Endothelial cell of umbilical vein (primary cell): ENCODE measurements around the gene TGM3. TPM values are rescaled to one million over a fixed set of nuclear protein-coding genes. Genes with fewer than 3 reads are reported as not detected.

Experiments used
- BruUV-seq: library from RNA; stranded (reverse); fragments of 400-500 nt; replicated peaks from 2 replicates; lab custom pipeline; 2021; lab: Mats Ljungman, UMichigan
- CTCF ChIA-PET: fragments of 300-600, 350-600 bp; sonication (Branson Sonifier 250); formaldehyde crosslinking; loops from one replicate; lab custom pipeline; 2021; ENCODE audit warnings: antibody characterized with exemption, inconsistent platforms; lab: Charles Lee
- POLR2A ChIA-PET: fragments of 300-600, 350-600 bp; sonication (Branson Sonifier 250); formaldehyde crosslinking; loops from one replicate; lab custom pipeline; 2021; ENCODE audit warnings: antibody characterized with exemption, inconsistent platforms; lab: Charles Lee
- DNase-seq: peaks from one replicate; pipeline ENCODE4 v3.0.0-alpha.2; 2011; ENCODE audit warnings: low read depth, low spot score
- FAIRE-seq: peaks from 2 replicates; lab custom pipeline; 2011; peaks lifted over from hg19 to GRCh38; lab: Jason Lieb, UNC
- H2AFZ ChIP-seq: 2 replicates; pipeline ENCODE4 v1.6.0; 2012; ENCODE audit warnings: low read depth, low read length, control low read depth, inconsistent platforms
- H3K27ac ChIP-seq: 2 replicates; pipeline ENCODE4 v1.5.1; 2011; ENCODE audit warnings: low read depth, mild to moderate bottlenecking, control low read depth, low read length, moderate library complexity; ENCODE audit not compliant: insufficient read depth
- H3K27me3 ChIP-seq, 2 experiments: 2 replicates each; pipeline versions ENCODE4 v1.6.0 to v1.6.1; 2011; ENCODE audit warnings: low read length in 2 of 2, mixed read lengths in 1 of 2; ENCODE audit not compliant: control insufficient read depth in 2 of 2, insufficient read depth in 2 of 2
- H3K36me3 ChIP-seq, 2 experiments: 2 replicates in 1 of 2; 3 replicates in 1 of 2; pipeline ENCODE4 v1.5.1; 2011; ENCODE audit warnings: low read length in 2 of 2, mild to moderate bottlenecking in 1 of 2, moderate library complexity in 1 of 2; ENCODE audit not compliant: control insufficient read depth in 2 of 2, insufficient read depth in 2 of 2; ENCODE audit errors: extremely low read depth in 1 of 2
- H3K4me1 ChIP-seq: 3 replicates; pipeline ENCODE4 v1.5.1; 2011; ENCODE audit warnings: mild to moderate bottlenecking, low read length; ENCODE audit not compliant: control insufficient read depth, insufficient read depth; ENCODE audit errors: extremely low read depth
- H3K4me2 ChIP-seq: 2 replicates; pipeline ENCODE4 v1.6.1; 2011; ENCODE audit warnings: low read length, control low read depth, mixed read lengths; ENCODE audit not compliant: insufficient read depth
- H3K4me3 ChIP-seq, 3 experiments: fragments of 200-600 bp in 1 of 3; sonication (generic), shearing (Covaris generic) in 1 of 3; replicated peaks in 1 of 3; 2 replicates each; pipeline ENCODE4 v1.5.1; 2011 to 2016; ENCODE audit warnings: control low read depth in 3 of 3, low read length in 3 of 3, mild to moderate bottlenecking in 2 of 3, inconsistent platforms in 1 of 3, low read depth in 1 of 3, moderate library complexity in 1 of 3; ENCODE audit not compliant: insufficient read depth in 1 of 3
- H3K79me2 ChIP-seq: 2 replicates; pipeline ENCODE4 v1.6.0; 2012; ENCODE audit warnings: low read length, inconsistent platforms; ENCODE audit not compliant: control insufficient read depth, insufficient read depth
- H3K9ac ChIP-seq: replicated peaks from 2 replicates; pipeline ENCODE3; 2011; ENCODE audit warnings: low read length, control low read depth; ENCODE audit not compliant: insufficient read depth; ENCODE audit errors: extremely low read depth
- H3K9me1 ChIP-seq: replicated peaks from 3 replicates; pipeline ENCODE4 v1.6.0; 2011; ENCODE audit warnings: mild to moderate bottlenecking, low read length; ENCODE audit not compliant: control insufficient read depth, insufficient read depth; ENCODE audit errors: extremely low read depth
- H3K9me3 ChIP-seq: replicated peaks from 2 replicates; pipeline ENCODE4 v1.5.1; 2012; ENCODE audit warnings: low read length, inconsistent platforms; ENCODE audit not compliant: control insufficient read depth, insufficient read depth
- H4K20me1 ChIP-seq: replicated peaks from 2 replicates; pipeline ENCODE3; 2011; ENCODE audit warnings: mild to moderate bottlenecking, low read length; ENCODE audit not compliant: control insufficient read depth, insufficient read depth; ENCODE audit errors: extremely low read depth
- EZH2 ChIP-seq: IDR thresholded peaks from 2 replicates; pipeline ENCODE4 v1.6.1; 2012; ENCODE audit warnings: borderline replicate concordance, low read depth, mild to moderate bottlenecking, moderate library complexity, low read length, inconsistent platforms; ENCODE audit not compliant: severe bottlenecking
- FOS ChIP-seq: IDR thresholded peaks from 2 replicates; pipeline ENCODE4 v1.6.1; 2011; ENCODE audit warnings: mild to moderate bottlenecking, low read length, moderate library complexity, borderline replicate concordance; ENCODE audit not compliant: insufficient read depth
- GATA2 ChIP-seq: IDR thresholded peaks from 2 replicates; pipeline ENCODE4 v1.7.0; 2011; ENCODE audit warnings: low read depth, mild to moderate bottlenecking, moderate library complexity, mixed read lengths, low read length; ENCODE audit not compliant: insufficient read length, insufficient read depth
- JUN ChIP-seq: IDR thresholded peaks from 2 replicates; pipeline ENCODE4 v1.6.1; 2011; ENCODE audit warnings: borderline replicate concordance, low read depth; ENCODE audit not compliant: insufficient read length, insufficient read depth
- MYC ChIP-seq: IDR thresholded peaks from one replicate; pipeline ENCODE4 v1.6.1; 2011; ENCODE audit warnings: mild to moderate bottlenecking, low read depth, low read length
- POLR2A ChIP-seq: IDR thresholded peaks from 2 replicates; pipeline ENCODE4 v1.6.1; 2012; ENCODE audit warnings: low read depth, mild to moderate bottlenecking, control low read depth, low read length
- POLR2AphosphoS5 ChIP-seq: IDR thresholded peaks from 2 replicates; pipeline ENCODE4 v1.6.1; 2012; ENCODE audit warnings: low read depth, mild to moderate bottlenecking, control low read depth, low read length, moderate library complexity; ENCODE audit not compliant: insufficient read depth
- dilution Hi-C: fragments of 300-500 bp; cut with MboI; formaldehyde crosslinking; loops from one replicate; pipeline ENCODE4 v1.15.0; 2019; ENCODE audit warnings: low sequenced_read_pairs; ENCODE audit not compliant: extremely low pct_ligation_motif_present
- intact Hi-C: fragments of 100-400 bp; cut with micrococcal nuclease; formaldehyde crosslinking; loops from one replicate; pipeline ENCODE4 v1.10.0; 2022
- polyA plus RNA-seq, 4 experiments: library from polyadenylated mRNA; depleted of rRNA in 3 of 4; stranded (reverse) in 3 of 4; unstranded in 1 of 4; fragments of >200 nt; gene quantifications; 2 replicates each; pipeline versions ENCODE4 v1.2.1 to v1.2.3, GENCODE V29; 2011 to 2012; ENCODE audit warnings: missing spikeins in 1 of 4
- total RNA-seq: library from RNA; stranded (reverse); gene quantifications from 2 replicates; pipeline ENCODE4 v1.2.3, GENCODE V29; 2021
- TF ChIP-seq, protein P1 (sequence below), 2 donors: IDR thresholded peaks; 1 replicate in 1 of 2; 2 replicates in 1 of 2; pipeline ENCODE4 v1.5.1; 2011; ENCODE audit warnings: low read length in 2 of 2, mild to moderate bottlenecking in 2 of 2, moderate library complexity in 2 of 2, control low read depth in 1 of 2, inconsistent platforms in 1 of 2, low read depth in 1 of 2; ENCODE audit not compliant: insufficient read depth in 1 of 2; ENCODE audit errors: extremely low read depth in 1 of 2
- TF ChIP-seq, protein P2 (sequence below): IDR thresholded peaks from 2 replicates; pipeline ENCODE4 v1.6.1; 2011; ENCODE audit not compliant: insufficient read depth, insufficient read length

The TGM3 gene
- total and polyA plus RNA-seq, 2 donors (not counting 3 experiments of a cell fraction or from before 2014, with no cell fraction given) = not detected

DNA sequence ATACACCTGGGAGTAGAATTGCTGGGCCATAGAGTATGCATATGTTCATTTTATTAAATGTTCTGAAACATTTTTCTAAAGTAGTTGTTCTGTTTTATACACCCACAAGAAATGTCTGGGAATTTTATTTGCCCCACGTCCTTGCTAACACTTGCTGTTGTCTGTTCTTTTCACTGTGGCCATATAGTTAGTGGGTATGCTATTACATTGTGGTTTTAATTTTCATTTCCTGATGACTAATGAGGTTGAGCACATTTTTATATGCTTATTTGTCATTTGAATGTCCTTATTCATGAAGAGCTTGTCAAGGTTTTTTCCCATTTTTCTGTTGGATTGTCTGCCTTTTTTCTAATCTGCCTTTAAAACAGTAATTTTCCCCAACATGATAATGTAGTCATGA, 41.5 kb upstream of the TGM3 start:
- CTCF ChIA-PET = no interaction called here
- no peaks in the 10 kb centered on the region for H4K20me1 ChIP-seq
- no peaks in the 10 kb centered on the region for H3K79me2 ChIP-seq
- intact Hi-C loops (no loop called here), dilution Hi-C loops (no loop called here)
- no peak overlapping the region for H3K27ac ChIP-seq
- no peaks in the 10 kb centered on the region for H3K4me1 ChIP-seq
- no peak overlapping the region for H3K4me3 ChIP-seq
- no peaks in the 10 kb centered on the region for H3K9me1 ChIP-seq
- no peaks in the 10 kb centered on the region for H3K36me3 ChIP-seq
- H3K9me3 ChIP-seq = no peaks in the 10 kb centered on the region
- no peak overlapping the region for H2AFZ ChIP-seq
- BruUV-seq = no TSS peak
- H3K9ac ChIP-seq = no peak overlapping the region
- FAIRE-seq (no peak), DNase-seq (no peak)
- peaks cover 0 to 2% of the 10 kb centered on the region in 2 experiments for H3K27me3 ChIP-seq
- no peak for TF ChIP-seq JUN
- no peak for TF ChIP-seq FOS
- TF ChIP-seq, protein P1, sequence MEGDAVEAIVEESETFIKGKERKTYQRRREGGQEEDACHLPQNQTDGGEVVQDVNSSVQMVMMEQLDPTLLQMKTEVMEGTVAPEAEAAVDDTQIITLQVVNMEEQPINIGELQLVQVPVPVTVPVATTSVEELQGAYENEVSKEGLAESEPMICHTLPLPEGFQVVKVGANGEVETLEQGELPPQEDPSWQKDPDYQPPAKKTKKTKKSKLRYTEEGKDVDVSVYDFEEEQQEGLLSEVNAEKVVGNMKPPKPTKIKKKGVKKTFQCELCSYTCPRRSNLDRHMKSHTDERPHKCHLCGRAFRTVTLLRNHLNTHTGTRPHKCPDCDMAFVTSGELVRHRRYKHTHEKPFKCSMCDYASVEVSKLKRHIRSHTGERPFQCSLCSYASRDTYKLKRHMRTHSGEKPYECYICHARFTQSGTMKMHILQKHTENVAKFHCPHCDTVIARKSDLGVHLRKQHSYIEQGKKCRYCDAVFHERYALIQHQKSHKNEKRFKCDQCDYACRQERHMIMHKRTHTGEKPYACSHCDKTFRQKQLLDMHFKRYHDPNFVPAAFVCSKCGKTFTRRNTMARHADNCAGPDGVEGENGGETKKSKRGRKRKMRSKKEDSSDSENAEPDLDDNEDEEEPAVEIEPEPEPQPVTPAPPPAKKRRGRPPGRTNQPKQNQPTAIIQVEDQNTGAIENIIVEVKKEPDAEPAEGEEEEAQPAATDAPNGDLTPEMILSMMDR (IDR thresholded peaks at IDR 0.05; ENCODE audit: extremely low read depth in 1 of 2, insufficient read depth in 1 of 2, low read depth in 1 of 2, low read length in 2 of 2) = no peak
- no peak for TF ChIP-seq GATA2
- TF ChIP-seq, protein P2, sequence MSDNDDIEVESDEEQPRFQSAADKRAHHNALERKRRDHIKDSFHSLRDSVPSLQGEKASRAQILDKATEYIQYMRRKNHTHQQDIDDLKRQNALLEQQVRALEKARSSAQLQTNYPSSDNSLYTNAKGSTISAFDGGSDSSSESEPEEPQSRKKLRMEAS = no peak
- no peak for TF ChIP-seq POLR2AphosphoS5
- TF ChIP-seq MYC = no peak
- no peak for TF ChIP-seq EZH2
- TF ChIP-seq POLR2A = no peak
- POLR2A ChIA-PET = no interaction called here
- no peak overlapping the region for H3K4me2 ChIP-seq
